ENCODE results near the gene XDH. TPM values are rescaled to one million over a fixed set of nuclear protein-coding genes. Genes with fewer than 3 reads are reported as not detected.

The XDH gene
- polyA plus RNA-seq, 1 donor, result not detected

Other genes starting within 250 kb of the XDH start
- gene CAPN14, start 197.2 kb downstream of the XDH start, polyA plus RNA-seq (ENCODE audit: insufficient read length), result not detected
- 3.7 TPM for gene EHD3, start 180.6 kb downstream of the XDH start, polyA plus RNA-seq (ENCODE audit: insufficient read length)
- gene SRD5A2, start 166.2 kb upstream of the XDH start, polyA plus RNA-seq (ENCODE audit: insufficient read length), result 0.04 TPM

All from forelimb muscle (tissue), 1 donor.